Cardiac septum (tissue), 1 donor: ENCODE data around the gene AAR2. TPM values are rescaled to one million over a fixed set of nuclear protein-coding genes. Genes with fewer than 3 reads are reported as not detected.
A peak's percentile ranks its signal among the peaks of the same experiment; 100 is the strongest.

Source experiments
- DNase-seq: peaks from one replicate; pipeline ENCODE4 v3.0.0-alpha.2; 2020; ENCODE audit warnings: low spot score
- intact Hi-C: fragments of 100-400 bp; cut with DNase I; formaldehyde crosslinking; loops from one replicate; pipeline ENCODE4 v1.14.0; 2022
- long read RNA-seq: library from polyadenylated mRNA; unstranded; transcript quantifications from one replicate; pipeline ENCODE4 v2.0.0, GENCODE V29; 2021
- total RNA-seq: library from RNA; stranded (reverse); fragmentation: NEBNext Ultra II Directional; extraction: Animal tissue kit (Norgen Biotek cat#: 25700); gene quantifications from one replicate; pipeline ENCODE4 v1.2.1, GENCODE V29; 2021
- donor health status: DM: no; HTN: no; CAD: no.

The AAR2 gene, protein sequence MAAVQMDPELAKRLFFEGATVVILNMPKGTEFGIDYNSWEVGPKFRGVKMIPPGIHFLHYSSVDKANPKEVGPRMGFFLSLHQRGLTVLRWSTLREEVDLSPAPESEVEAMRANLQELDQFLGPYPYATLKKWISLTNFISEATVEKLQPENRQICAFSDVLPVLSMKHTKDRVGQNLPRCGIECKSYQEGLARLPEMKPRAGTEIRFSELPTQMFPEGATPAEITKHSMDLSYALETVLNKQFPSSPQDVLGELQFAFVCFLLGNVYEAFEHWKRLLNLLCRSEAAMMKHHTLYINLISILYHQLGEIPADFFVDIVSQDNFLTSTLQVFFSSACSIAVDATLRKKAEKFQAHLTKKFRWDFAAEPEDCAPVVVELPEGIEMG
- 14.7 TPM for total RNA-seq
- long read RNA-seq, transcript AAR2-202 (4 exons, 2,689 nt) = minor isoform, 9 of 58 reads
- long read RNA-seq, transcript AAR2-201 (4 exons, 2,430 nt) = major isoform, 35 of 58 reads
- long read RNA-seq, partial matches to known transcripts = 10 of 58 reads
- long read RNA-seq, other reads (novel, unspliced or antisense) = 4 of 58 reads

DNA sequence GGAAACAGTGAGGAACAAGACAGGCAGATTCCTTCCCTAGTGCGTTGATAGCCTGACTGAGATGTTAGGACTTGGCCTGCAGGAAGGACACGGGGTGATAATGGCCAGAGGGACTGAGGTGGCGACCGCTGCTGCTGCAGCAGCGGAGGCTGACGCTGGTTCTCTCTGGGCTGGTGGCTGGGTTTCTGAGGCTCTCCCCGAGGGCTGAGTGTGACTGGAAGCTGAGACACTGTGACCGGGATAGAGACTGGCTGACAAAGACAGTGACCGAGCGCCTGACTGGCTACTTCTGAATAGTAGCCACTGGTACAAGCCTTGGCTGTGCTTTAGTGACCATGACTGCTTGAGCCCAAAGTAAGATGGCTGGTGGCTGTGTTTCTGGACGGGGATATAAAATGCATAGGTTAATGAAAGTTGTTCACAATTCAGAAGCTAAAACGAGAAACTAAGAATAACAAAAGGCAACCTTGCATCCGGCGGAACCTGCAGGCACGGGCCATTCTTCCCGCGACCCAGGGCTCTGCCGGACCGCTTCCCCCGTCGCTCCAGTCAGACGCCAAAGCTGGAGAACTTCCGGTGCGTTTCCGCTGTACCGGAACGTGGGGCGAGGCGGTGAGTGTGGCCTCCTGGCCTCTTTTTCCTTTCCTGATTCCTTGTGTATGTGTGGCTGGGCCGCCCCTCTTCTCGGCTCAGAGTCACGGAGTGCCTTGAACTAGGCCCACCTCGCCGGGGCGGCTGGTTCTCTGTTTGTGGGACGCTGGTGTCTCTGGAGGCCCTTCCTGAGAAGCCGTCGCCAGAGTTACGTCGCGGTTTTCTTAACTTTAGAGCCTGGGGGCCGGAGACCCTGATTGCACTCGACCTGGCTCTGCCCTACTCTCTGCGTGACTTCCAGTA, at the start of gene AAR2:
TSS of gene AAR2 (plus strand) at position 587 of the 894 bp plus-strand sequence. CDS start 3,391 bp downstream, outside the sequence.
- DNase-seq = peak; percentile 83
- intact Hi-C loops = no loop called here

DNA sequence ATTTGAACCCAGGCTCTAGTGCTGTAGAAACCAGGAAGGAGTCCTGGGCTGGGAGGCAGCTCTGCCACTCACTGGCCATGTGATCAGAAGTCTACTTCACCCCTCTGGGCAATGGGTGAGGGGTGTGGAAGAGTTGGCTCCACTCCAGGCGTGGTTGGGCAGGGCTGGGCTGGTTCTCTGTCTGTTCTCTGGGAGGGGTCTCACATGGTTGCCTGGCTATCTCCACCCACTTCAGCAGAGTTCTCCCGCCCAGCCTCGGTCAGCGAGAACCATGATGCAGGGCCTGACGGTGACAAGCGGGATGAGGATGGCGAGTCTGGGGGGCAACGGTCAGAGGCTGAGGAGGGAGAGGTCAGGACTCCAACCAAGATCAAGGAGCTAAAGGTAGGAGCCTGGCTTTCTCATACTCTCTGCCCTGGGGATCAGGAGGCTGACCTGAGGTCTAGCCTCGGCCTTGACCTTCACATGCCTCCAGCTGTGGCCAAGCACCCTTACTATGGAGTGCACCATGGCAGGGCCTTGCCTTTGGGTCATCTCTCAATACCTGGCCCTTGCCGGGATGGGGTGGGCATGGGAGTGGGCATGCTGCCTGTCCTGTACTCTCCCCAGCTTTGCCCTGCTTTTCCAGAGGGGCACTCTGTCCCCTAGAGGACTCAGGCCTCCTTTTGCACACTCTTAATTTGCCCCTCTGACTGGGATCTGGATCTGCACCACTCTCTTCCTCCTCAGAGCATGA, 42.1 kb upstream of the AAR2 start:
- DNase-seq = no peak
- intact Hi-C loops = no loop called here

DNA sequence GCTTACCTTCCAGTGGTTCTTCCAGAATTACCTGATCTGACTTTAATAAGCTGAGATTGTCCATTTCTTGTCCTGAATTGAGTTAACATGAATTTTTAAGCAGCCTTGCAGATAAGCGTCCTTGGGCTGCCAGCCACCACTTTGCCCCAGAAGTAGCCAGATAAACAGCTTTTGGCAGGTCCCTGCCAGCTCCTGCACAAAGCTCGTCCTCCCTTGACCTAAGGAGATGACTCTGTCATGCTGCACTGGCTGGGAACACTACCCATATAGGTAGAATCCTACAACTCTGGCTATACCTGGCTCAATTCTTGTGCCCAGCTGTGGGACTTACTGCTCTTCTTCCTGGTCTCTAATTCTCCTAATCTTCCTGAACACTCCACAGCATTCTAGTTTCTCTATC, 39.6 kb upstream of the AAR2 start:
- DNase-seq = no peak
- intact Hi-C loops = loop anchor here (5.0 kb wide), 1 partner anchor 54 kb away; no protein-coding TSS in a partner anchor

DNA sequence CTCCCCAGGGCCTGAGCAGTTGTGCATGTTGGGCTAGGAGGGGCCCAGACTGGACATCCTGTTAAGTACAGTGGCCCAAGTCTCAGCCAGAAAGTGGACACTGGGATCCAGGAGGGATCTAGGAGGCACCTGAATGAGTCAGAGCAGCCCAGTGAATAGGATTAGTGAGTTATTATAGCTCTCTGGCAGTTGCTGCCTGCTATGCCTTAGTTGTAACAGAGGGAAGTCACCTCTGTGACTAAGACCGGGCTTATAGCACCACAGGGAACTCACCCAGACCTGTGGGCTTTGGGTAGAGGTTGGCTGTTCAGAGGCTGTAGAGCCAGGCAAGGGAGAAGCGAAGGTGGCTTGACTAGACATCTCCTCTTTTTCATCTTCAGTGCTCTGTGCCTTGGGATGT, 39.0 kb upstream of the AAR2 start:
- intact Hi-C loops = loop anchor here (5.0 kb wide), 1 partner anchor 55 kb away; no protein-coding TSS in a partner anchor

DNA sequence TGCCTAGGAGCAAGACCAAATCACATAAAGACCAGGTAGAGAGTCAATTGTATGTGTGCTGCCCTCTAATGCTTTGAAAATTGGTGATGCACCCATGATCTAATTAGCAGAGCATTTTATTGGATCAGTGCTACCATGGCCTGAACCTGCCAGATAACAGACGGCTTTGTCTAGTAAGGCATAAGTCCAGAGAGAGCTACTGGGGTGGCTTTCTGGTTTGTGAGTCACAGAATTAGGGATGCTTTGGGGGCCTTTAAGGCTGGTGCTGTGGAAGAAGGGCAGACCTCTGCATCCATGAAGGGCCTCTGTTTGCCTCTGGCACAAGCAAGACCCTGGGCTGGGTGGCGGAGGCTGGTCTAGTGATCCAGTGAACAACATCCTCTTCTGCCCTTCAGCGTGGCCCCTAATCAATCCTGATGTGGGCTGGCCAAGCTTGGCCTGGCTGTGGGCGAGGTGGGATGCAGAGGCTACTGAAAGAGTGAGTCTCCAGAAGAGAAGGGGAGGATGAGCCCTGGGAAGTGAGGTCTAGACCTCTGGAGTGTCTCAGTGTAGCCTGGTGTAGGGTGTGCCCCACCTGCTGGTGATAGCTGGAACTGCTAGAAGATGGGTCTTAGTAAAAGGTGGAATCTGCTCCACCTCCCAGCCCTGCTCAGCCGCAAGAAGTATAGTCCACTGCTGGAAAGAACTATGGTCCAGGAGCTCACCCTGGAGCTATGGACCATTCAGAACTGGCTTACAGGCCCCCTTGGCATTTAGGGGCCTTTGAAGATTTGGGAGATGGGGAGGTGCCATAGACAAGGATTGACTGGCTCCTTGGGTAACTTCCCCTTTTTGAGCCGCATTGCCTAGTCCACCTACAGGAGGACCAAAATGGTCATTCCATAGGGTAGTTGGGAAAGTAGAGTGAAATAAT, 36.7 kb upstream of the AAR2 start:
- intact Hi-C loops = loop anchor here (1.0 to 5.0 kb wide), 4 partner anchors 43 to 243 kb away; no protein-coding TSS in a partner anchor
- DNase-seq = peak; percentile 84

More for the DNA sequence above, 39.0 kb upstream of the AAR2 start:
- no peak for DNase-seq

DNA sequence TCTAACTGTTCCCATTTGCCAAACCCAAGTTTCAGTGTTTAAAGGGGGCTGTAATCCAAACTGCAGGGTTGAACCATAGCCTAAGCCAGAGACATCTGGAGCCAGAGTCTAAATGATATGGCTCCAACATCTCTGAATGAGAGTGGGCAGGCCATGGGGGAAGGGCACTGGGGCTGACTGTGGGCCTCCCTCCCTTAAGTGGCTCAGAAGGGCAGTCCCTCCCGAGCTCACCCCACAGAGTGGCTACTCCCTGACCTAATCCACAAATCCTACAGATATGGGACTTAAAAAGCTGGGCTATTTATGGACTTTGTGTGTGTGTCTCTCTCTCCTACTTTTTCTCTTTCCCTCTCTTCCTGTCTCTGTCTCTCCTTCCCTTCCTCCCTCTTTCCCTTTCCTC, 35.8 kb upstream of the AAR2 start:
- no peak for DNase-seq
- intact Hi-C loops = loop anchor here (2.0 to 5.0 kb wide), 2 partner anchors 206 to 242 kb away; no protein-coding TSS in a partner anchor

DNA sequence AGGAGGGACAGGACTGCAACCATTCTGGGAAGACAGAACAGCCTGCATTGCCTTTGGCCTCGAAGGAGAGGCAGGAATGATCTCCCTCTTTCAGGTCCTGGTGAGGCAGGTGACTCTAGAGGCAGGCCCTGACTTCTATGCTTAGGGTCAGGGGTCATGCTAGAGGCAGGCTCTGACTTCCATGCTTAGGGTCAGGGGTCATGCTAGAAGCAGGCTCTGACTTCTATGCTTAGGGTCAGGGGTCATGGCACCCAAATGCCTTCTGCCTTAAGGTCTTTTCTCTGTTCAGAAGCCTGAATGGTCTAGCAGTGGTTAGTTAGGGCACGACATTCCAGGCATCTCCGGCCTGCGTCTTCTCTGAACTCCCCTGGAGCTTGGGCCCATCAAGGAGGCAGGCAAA, 35.1 kb upstream of the AAR2 start:
- intact Hi-C loops = loop anchor here (2.0 to 5.0 kb wide), 2 partner anchors 206 to 241 kb away; no protein-coding TSS in a partner anchor
- DNase-seq = no peak

DNA sequence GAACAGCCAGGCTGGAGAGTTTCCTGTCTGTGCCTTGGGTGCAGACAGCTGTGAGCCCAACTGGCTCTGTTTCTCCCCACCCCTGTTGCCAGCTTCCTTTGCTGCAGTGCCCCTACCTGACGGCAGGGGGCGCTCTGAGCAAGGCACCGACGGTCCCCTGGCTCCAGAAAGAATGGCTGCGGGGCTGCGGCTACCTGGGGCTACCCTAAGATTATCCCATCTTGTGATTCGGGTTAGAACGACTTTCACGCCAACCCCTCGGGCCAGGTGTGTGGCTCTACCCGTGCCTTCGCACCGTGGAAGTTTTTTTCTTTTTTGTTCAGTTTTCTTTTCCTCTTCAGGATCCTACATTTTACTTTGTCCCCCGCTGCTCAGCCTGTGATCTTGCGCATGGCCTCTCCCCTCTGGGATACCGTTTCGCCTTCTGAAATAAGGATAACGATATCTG, 33.4 kb upstream of the AAR2 start:
- peak; percentile 88 for DNase-seq
- intact Hi-C loops = loop anchor here (5.0 kb wide), 1 partner anchor 239 kb away; no protein-coding TSS in a partner anchor

DNA sequence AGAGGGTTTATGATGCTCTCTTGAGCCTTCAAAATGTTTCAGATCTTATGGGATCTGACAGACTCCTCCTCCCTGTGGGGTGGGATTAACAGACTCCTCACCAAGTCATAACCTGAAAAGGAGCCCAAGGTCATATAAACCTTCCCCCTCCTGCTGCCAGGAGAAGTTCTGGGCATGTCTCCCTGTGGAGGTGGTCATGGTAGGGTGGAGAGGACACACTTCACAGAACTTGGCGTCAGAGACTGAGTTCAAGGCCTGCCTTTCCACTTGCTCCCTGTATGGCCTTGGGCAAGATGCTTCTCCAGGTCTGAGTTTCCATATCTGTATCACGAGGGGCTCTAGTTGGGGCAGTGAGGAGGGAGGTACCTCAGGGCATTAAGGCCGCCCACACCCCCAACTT, 32.4 kb upstream of the AAR2 start:
- intact Hi-C loops = loop anchor here (5.0 kb wide), 1 partner anchor 238 kb away; no protein-coding TSS in a partner anchor
- no peak for DNase-seq

DNA sequence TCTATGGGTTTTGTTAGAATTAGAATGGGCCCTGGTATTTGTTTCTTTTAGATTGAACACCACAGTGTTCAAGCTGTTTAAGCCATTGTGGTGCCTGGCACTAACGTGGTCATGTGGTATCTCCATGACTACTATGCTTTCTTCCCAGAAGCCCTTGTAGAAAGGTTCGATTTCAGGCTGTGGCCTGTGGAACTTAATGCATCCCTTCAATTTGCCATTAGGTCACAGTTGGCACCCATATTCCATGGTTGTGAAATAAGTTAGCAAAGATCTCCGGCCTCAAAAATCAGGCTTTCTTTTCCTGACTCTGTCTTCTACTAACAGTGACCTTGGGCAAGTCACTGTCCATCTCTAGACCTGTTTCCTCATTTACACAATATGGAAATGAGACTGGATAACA, 31.3 kb upstream of the AAR2 start:
- intact Hi-C loops = no loop called here
- DNase-seq = no peak

DNA sequence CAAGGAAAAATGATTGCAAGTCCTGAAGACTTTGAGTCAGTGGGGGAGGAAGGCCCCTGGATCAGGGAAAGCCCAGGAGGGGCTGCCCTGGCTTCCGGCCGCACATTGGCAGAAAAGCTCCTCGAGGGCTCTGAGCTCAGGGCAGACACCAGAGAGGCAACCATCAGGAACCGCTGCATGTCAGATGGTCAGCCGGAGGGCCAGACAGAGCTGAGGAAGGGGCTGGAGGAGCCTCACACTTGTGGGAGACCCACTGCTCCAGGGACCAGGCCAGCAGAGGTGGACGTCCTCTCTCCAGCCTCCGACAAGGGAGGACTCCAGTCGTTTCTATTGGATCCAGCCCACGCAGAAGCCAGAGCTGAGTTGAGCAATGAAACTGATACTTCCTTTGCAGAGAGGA, 30.2 kb upstream of the AAR2 start:
- DNase-seq = no peak
- intact Hi-C loops = no loop called here

DNA sequence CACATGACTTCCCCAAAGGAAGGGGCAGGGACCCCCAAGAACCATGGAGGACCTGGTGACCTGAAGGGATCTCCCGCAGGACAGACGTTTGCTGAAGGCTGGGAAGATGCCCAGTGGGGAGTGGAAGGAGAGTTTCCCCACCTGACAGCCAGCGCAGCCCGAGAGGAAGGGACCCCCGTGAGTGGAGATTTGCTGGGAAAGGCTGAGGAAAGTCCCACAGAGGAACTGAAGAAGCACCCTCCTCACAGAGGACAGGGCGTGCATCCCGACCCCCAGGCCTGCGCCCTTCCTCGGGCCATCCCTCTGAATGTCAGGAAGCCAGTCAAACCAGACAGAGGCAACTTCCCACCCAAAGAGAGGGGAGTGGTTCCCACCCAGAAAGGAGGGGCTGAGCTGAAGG, 29.6 kb upstream of the AAR2 start:
- no peak for DNase-seq
- intact Hi-C loops = no loop called here

DNA sequence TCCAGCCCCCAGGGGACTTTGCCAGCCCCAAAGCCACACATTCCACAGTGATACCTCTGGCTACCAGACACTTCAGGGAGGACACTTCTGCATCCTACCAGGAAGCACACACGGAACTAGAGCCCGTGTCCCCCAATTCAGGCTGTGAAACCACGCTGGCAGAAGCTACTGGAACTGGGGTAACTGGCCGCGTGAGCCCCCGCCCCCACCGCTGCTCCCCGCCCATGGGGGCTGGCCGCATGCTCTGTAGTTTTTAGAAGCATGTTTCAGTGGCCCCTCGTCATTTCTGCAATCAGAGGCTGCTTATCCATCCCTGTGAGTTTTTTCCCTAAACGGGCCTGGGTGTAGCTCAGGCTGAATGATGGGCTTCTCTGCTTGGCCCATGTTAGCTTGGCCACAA, 28.7 kb upstream of the AAR2 start:
- intact Hi-C loops = no loop called here
- no peak for DNase-seq

DNA sequence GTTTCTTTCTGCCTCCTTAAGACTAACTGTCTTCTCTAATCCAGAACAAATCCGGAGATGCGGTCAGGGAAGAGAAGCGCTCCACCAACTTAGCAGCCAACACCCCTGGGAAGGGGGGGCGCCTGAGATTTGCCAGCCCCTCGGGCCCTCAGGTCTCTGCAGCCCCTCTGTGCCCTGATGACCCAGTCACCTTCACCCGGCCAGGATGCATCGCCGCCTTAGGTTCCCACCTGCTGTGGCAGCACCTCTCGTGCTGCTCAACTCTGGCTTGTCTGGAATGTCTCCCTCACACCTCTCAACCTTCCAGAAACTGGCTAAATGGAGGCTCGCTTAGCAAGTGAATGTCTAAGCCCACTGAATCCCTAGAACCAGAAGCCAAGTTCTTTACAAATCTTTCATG, 28.0 kb upstream of the AAR2 start:
- intact Hi-C loops = no loop called here
- DNase-seq = no peak

DNA sequence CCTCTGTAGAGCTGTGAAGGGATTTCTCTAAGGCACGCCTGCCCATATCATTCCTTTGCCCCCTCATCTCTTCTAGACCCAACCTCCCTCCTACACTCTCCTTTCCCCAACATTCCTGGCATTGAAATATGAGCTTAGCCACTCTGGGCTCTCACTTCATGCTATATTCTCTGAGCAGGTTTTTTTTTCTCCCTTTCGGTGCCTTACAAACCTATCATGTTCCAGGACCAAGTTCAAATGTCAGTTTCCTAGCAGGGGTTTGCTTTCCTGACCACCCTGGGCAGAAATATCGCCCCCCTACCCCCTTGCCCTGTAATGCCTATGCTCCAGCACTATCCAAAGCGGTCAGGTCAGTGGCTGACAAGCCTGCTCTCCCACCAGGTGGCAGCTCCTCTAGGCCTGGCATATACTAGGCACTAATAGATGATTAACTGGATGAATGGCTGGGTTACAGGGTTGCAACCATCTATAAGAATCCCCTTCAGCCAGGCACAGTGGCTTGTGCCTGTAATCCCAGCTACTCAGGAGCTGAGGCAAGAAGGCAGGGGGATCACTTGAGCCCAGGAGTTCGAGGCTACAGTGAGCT, 25.7 kb upstream of the AAR2 start:
- intact Hi-C loops = loop anchor here (10.0 kb wide), 1 partner anchor 384 kb away; no protein-coding TSS in a partner anchor

DNA sequence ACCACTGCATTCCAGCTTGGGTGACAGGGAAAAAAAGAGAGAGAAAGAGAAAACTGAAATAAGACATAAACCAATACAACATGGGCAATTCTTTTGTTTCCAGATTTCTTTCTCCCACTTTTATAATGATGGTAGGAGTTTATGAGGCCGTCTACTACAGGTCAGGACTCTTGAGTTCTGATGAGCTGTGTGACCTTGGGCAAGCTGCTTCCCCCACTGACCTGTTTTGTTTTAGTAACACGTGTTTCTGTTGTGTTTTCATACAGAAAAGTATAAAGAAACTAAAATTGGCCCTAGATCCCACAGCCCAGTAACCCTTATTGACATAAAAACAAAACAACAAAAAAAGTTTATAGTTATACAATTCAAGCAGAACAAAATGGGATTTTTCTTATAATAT, 22.9 kb upstream of the AAR2 start:
- no peak for DNase-seq
- intact Hi-C loops = loop anchor here (10.0 kb wide), 1 partner anchor 381 kb away; no protein-coding TSS in a partner anchor

More for the DNA sequence above, 25.7 kb upstream of the AAR2 start:
- no peak for DNase-seq

DNA sequence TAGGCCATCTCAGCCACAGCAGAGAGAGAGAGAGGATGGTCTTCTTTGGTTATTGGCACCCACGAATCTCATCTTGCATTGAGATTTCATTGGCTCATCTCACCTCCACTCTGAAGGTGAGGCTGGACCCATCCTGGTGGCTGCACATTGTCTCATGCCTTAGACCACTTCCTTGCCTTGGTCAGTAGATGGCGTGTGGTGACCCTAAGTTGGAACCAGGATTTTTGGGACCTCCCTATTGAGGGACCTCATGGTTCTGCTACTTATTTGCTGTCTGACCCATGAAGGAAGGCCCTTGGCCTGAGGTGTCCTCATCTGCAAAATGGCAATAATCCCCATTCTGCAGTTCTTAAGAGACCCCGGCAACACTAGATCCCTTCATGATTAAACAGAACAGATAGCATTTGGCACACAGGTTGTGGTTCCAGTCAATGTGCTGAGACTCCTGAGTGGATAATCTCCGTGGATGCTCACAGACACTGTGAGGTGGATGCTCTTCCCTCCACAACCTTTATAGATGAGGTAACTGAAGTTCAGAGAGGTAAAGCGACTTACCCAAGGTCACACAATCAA, 21.5 kb upstream of the AAR2 start:
- intact Hi-C loops = loop anchor here (10.0 kb wide), 1 partner anchor 380 kb away; no protein-coding TSS in a partner anchor
- DNase-seq = no peak
